GM18526 (cell line): Measurements from ENCODE around the gene CACUL1.

ENCODE experiments used
- POLR2A ChIP-seq: IDR thresholded peaks from 3 replicates; pipeline ENCODE4 v1.6.1; 2011; ENCODE audit not compliant: insufficient read length; ENCODE audit errors: extremely low read depth

Gene CACUL1

GRCh38 chr10:118775478-118775877, 20.7 kb upstream of the CACUL1 start:
- no peak for TF ChIP-seq POLR2A

GRCh38 chr10:118773041-118773440, 18.3 kb upstream of the CACUL1 start:
- no peak for TF ChIP-seq POLR2A

- TF ChIP-seq POLR2A = no peak
These were observed 17.2 kb upstream of the CACUL1 start for GRCh38 chr10:118771976-118772375.

- TF ChIP-seq POLR2A = no peak
These were observed 15.3 kb upstream of the CACUL1 start for GRCh38 chr10:118769898-118770600.

- TF ChIP-seq POLR2A = no peak
These were observed 13.5 kb upstream of the CACUL1 start for GRCh38 chr10:118768041-118768919.

- TF ChIP-seq POLR2A = no peak
These were observed 12.7 kb upstream of the CACUL1 start for GRCh38 chr10:118767297-118768040.

GRCh38 chr10:118764195-118764594, 9.4 kb upstream of the CACUL1 start:
- TF ChIP-seq POLR2A = no peak

GRCh38 chr10:118763202-118763988, 8.6 kb upstream of the CACUL1 start:
- no peak for TF ChIP-seq POLR2A

GRCh38 chr10:118760265-118760664, 5.5 kb upstream of the CACUL1 start:
- TF ChIP-seq POLR2A = no peak

- no peak for TF ChIP-seq POLR2A
These were observed 3.7 kb upstream of the CACUL1 start for GRCh38 chr10:118758449-118758848.

- no peak for TF ChIP-seq POLR2A
These were observed 578 bp downstream of the CACUL1 start for GRCh38 chr10:118754229-118754555.

- TF ChIP-seq POLR2A = no peak
These were observed 1.2 kb downstream of the CACUL1 start for GRCh38 chr10:118753331-118754228.

- TF ChIP-seq POLR2A = no peak
These were observed 2.4 kb downstream of the CACUL1 start for GRCh38 chr10:118752409-118752808.

GRCh38 chr10:118751265-118751664, 3.5 kb downstream of the CACUL1 start:
- no peak for TF ChIP-seq POLR2A
